ENCODE results near the gene KIT. TPM values are rescaled to one million over a fixed set of nuclear protein-coding genes. Genes with fewer than 3 reads are reported as not detected.

The KIT gene
- total and polyA plus RNA-seq, 10 of the 15 experiments (the other 5 are each of a cell fraction or from before 2014, with no cell fraction given), result 0.01 to 0.03 TPM; not detected in 8

DNA sequence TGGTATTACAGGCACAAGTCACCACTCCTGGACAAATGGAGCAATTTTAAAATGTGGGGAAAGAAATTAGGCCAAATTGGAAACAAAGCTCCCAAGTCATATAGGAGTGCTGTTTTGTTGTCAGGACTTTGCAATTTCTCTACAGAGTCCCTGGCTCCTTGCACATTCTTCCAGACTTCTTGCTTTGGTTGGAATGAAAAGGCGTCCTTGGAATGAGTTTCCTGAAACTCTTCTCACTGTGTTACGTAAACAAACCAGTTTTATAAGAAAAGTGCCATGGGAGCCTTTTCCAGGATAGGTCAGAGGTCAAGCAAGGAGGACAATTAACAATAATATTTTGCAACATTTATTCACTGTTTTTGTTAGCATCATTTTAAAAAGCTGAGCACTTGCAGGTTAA lies 32.4 kb upstream of the KIT start (continued):
- TF ChIP-seq FOXK2 (IDR thresholded peaks at IDR 0.05), result no peak

DNA sequence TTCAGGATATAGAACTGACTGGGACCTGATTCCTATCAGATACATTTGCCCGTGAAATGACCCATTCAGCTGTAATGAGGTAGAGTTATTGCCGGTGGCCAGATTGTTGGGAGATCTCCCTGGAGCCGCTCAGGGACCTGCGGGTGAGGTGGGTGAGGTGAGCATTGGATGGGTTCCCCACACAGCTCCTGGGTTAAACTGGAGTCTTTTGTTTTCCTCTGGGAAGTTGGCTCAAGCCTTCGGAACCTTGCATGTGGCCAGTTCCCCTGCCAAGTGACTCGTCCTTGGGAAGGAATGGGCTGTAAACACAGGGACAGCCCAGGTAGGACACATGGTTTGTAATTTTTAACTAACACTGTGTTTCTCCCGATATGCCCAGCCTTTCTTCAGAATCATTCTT lies 31.6 kb upstream of the KIT start:
- Histone ChIP-seq H3K4me1 (ENCODE audit: control insufficient read depth, insufficient read depth, low read length) (no peaks in the 10 kb centered on the region), H3K4me2 (ENCODE audit: control insufficient read depth, insufficient read depth) (no peak overlapping the region), H3K9me3 (replicated peaks; ENCODE audit: control insufficient read depth, insufficient read depth, low read length) (no peaks in the 10 kb centered on the region), H3K79me2 (ENCODE audit: control insufficient read depth, insufficient read depth, low read length) (no peaks in the 10 kb centered on the region), H3K4me3 (no peak overlapping the region), H3K27me3 (replicated peaks in 1 of 2; ENCODE audit: control insufficient read depth in 2 of 2, insufficient read depth in 2 of 2, low read length in 1 of 2) (no peaks in the 10 kb centered on the region; a peak in 2 of 4 replicates), H3K36me3 (ENCODE audit: control insufficient read depth in 2 of 2, insufficient read depth in 2 of 2, low read length in 1 of 2) (no peaks in the 10 kb centered on the region), H3K27ac (ENCODE audit: control insufficient read depth, insufficient read depth) (no peak overlapping the region), H4K20me1 (ENCODE audit: control insufficient read depth, insufficient read depth) (no peaks in the 10 kb centered on the region), H2AFZ (ENCODE audit: control insufficient read depth, low read depth, low read length) (no peak overlapping the region), H3K9ac (ENCODE audit: control insufficient read depth, insufficient read depth, low read length) (no peak overlapping the region)
- BruUV-seq (replicated peaks), result no TSS peak
- in situ Hi-C loops (cut with MboI), result no loop called here
- ATAC-seq, result no peak
- no peak for DNase-seq (ENCODE audit: low read depth, low spot score)
- POLR2A ChIA-PET, result no interaction called here
- WGBS (ENCODE audit: insufficient coverage, insufficient replicate concordance, low lambda C conversion rate, missing lambda C conversion rate), result 33% methylated on average over 7 of the region's 7 CpGs
- TF ChIP-seq KLF5 (IDR thresholded peaks at IDR 0.05; ENCODE audit: partially characterized antibody) (no peak), MYC (IDR thresholded peaks at IDR 0.05; ENCODE audit: insufficient read depth, insufficient read length, insufficient replicate concordance, low read length, severe bottlenecking) (no peak), CHD2 (IDR thresholded peaks at IDR 0.05; ENCODE audit: borderline replicate concordance, low read depth, low read length) (no peak), CHD1 (IDR thresholded peaks at IDR 0.05; ENCODE audit: low read depth, low read length) (no peak), ASH2L (IDR thresholded peaks at IDR 0.05; ENCODE audit: borderline replicate concordance, low read depth) (no peak)
- TF ChIP-seq, protein P1, sequence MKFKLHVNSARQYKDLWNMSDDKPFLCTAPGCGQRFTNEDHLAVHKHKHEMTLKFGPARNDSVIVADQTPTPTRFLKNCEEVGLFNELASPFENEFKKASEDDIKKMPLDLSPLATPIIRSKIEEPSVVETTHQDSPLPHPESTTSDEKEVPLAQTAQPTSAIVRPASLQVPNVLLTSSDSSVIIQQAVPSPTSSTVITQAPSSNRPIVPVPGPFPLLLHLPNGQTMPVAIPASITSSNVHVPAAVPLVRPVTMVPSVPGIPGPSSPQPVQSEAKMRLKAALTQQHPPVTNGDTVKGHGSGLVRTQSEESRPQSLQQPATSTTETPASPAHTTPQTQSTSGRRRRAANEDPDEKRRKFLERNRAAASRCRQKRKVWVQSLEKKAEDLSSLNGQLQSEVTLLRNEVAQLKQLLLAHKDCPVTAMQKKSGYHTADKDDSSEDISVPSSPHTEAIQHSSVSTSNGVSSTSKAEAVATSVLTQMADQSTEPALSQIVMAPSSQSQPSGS (IDR thresholded peaks at IDR 0.05; ENCODE audit: low read length), result no peak
- RAD21 ChIA-PET (ENCODE audit: unreplicated experiment), result no interaction called here
- intact Hi-C loops (cut with micrococcal nuclease; ENCODE audit: unreplicated experiment), result no loop called here
- CTCF ChIA-PET, result no interaction called here
- FAIRE-seq, result no peak
- SMC1A ChIA-PET (ENCODE audit: uncharacterized antibody, unreplicated experiment), result interaction anchor here (0.7 kb wide), 1 partner anchor 1436 kb away, joined by 3 read pairs; no protein-coding TSS in a partner anchor

Measured in GM12878 (cell line).